K562 (cell line): ENCODE measurements around the gene PRR35. TPM values are rescaled to one million over a fixed set of nuclear protein-coding genes. Genes with fewer than 3 reads are reported as not detected.

Experiments
- CBX2 ChIP-seq: fragments of 200-600 bp; sonication (generic); IDR thresholded peaks from one replicate; pipeline ENCODE4 v1.6.1; 2012; ENCODE audit warnings: mild to moderate bottlenecking, low read length, inconsistent platforms; ENCODE audit not compliant: insufficient read depth, poor library complexity, severe bottlenecking
- CHD4 ChIP-seq: fragments of 200-600 bp; sonication (generic); IDR thresholded peaks from 3 replicates; pipeline ENCODE4 v1.6.1; 2012; ENCODE audit warnings: low read depth, mild to moderate bottlenecking, mixed read lengths, low read length, inconsistent platforms; ENCODE audit not compliant: insufficient read depth, insufficient replicate concordance, poor library complexity, severe bottlenecking
- EGR1 ChIP-seq: fragments of 450-650 bp; conservative IDR thresholded peaks from 2 replicates; pipeline ENCODE4 v1.6.1; 2017; ENCODE audit warnings: mild to moderate bottlenecking
- ELK3 ChIP-seq: fragments of 450-650 bp; formaldehyde crosslinking; IDR thresholded peaks from 2 replicates; pipeline ENCODE4 v1.4.0; 2020; ENCODE audit warnings: mild to moderate bottlenecking
- FOS ChIP-seq: IDR thresholded peaks from 3 replicates; pipeline ENCODE4 v1.6.1; 2011; ENCODE audit not compliant: insufficient read length; ENCODE audit errors: extremely low read depth
- HOXB6 ChIP-seq: fragments of 250-450 bp; sonication (Bioruptor Pico); IDR thresholded peaks from 2 replicates; pipeline ENCODE4 v1.5.1; 2022; ENCODE audit warnings: mild to moderate bottlenecking, borderline replicate concordance
- MCM3 ChIP-seq: fragments of 450-650 bp; IDR thresholded peaks from 2 replicates; pipeline ENCODE4 v1.6.1; 2016
- MTA2 ChIP-seq: fragments of 450-650 bp; IDR thresholded peaks from 2 replicates; pipeline ENCODE4 v1.6.1; 2016; ENCODE audit warnings: low read depth
- NCOA1 ChIP-seq: fragments of 450-650 bp; IDR thresholded peaks from 2 replicates; pipeline ENCODE4 v1.6.1; 2016; ENCODE audit warnings: low read depth
- RNF2 ChIP-seq: sonication (generic); IDR thresholded peaks from 2 replicates; pipeline ENCODE4 v1.6.1; 2016
- ZFP30 ChIP-seq: fragments of 250-450 bp; sonication (Bioruptor Pico); IDR thresholded peaks from 2 replicates; pipeline ENCODE4 v1.8.0; 2022; ENCODE audit warnings: moderate library complexity, mild to moderate bottlenecking, inconsistent platforms, borderline replicate concordance
- ZNF511 ChIP-seq: sonication (generic); formaldehyde crosslinking; IDR thresholded peaks from 2 replicates; pipeline ENCODE4 v1.8.0; 2022; ENCODE audit warnings: mild to moderate bottlenecking, missing genetic modification reagents
- ZNF644 ChIP-seq: fragments of 200-800 bp; sonication (Bioruptor generic); IDR thresholded peaks from 2 replicates; pipeline ENCODE4 v1.6.1; 2016; ENCODE audit warnings: low read depth, missing genetic modification characterization, missing compliant biosample characterization
- polyA plus RNA-seq, 8 experiments: library from polyadenylated mRNA; depleted of rRNA in 4 of 8; stranded (reverse) in 5 of 8; unstranded in 3 of 8; fragments of >200 nt; fragmentation: Nextera tagmentation in 2 of 8; fragmentation: Illumina TruSeq in 1 of 8; extraction: Ambion mirVana in 2 of 8; extraction: Trizol in 1 of 8; gene quantifications; 2 replicates each; pipeline versions ENCODE4 v1.2.1 to v1.2.3, GENCODE V29; 2011 to 2014; ENCODE audit warnings: inconsistent platforms in 1 of 8, missing spikeins in 1 of 8
- total RNA-seq, 7 experiments: library from RNA; depleted of rRNA in 6 of 7; stranded (reverse); fragments of >200 nt in 6 of 7; fragmentation: Illumina TruSeq in 2 of 7; extraction: Trizol in 2 of 7; gene quantifications; 2 replicates each; pipeline versions ENCODE4 v1.2.1 to v1.2.3, GENCODE V29; 2011 to 2021; ENCODE audit warnings: low replicate concordance in 1 of 7
- TF ChIP-seq, protein P1 (sequence below), 2 experiments: fragments of 450-650 bp; conservative IDR thresholded peaks; 2 replicates each; pipeline ENCODE4 v1.6.1; 2017; ENCODE audit warnings: mild to moderate bottlenecking in 2 of 2, moderate library complexity in 2 of 2
- TF ChIP-seq, protein P2 (sequence below): fragments of 450-650 bp; conservative IDR thresholded peaks from 2 replicates; pipeline ENCODE4 v1.6.1; 2016; ENCODE audit warnings: missing genetic modification characterization, low read depth, mild to moderate bottlenecking, control low read depth, missing compliant biosample characterization

The PRR35 gene
- total and polyA plus RNA-seq, 9 of the 15 experiments (the other 6 are each of a cell fraction or from before 2014, with no cell fraction given) = 0.17 to 0.45 (median 0.21) TPM; not detected in 5

- TF ChIP-seq ZNF511 (CRISPR knock-in tag) (no peak; the same call in 1 of the 2 replicates), ZNF644 (no peak), ELK3 (no peak), RNF2 (no peak), ZFP30 (CRISPR knock-in tag) (no peak), MTA2 (no peak), MCM3 (no peak), NCOA1 (no peak), HOXB6 (no peak), FOS (no peak), CBX2 (no peak), EGR1 (no peak), CHD4 (no peak)
- TF ChIP-seq, protein P1, sequence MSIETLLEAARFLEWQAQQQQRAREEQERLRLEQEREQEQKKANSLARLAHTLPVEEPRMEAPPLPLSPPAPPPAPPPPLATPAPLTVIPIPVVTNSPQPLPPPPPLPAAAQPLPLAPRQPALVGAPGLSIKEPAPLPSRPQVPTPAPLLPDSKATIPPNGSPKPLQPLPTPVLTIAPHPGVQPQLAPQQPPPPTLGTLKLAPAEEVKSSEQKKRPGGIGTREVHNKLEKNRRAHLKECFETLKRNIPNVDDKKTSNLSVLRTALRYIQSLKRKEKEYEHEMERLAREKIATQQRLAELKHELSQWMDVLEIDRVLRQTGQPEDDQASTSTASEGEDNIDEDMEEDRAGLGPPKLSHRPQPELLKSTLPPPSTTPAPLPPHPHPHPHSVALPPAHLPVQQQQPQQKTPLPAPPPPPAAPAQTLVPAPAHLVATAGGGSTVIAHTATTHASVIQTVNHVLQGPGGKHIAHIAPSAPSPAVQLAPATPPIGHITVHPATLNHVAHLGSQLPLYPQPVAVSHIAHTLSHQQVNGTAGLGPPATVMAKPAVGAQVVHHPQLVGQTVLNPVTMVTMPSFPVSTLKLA (conservative IDR thresholded peaks at IDR 0.05) = no peak
- TF ChIP-seq, protein P2, sequence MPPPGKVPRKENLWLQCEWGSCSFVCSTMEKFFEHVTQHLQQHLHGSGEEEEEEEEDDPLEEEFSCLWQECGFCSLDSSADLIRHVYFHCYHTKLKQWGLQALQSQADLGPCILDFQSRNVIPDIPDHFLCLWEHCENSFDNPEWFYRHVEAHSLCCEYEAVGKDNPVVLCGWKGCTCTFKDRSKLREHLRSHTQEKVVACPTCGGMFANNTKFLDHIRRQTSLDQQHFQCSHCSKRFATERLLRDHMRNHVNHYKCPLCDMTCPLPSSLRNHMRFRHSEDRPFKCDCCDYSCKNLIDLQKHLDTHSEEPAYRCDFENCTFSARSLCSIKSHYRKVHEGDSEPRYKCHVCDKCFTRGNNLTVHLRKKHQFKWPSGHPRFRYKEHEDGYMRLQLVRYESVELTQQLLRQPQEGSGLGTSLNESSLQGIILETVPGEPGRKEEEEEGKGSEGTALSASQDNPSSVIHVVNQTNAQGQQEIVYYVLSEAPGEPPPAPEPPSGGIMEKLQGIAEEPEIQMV (tag) = no peak
Measured at GRCh38 chr16:590188-590814, 30.1 kb downstream of the PRR35 start (continued).
